GM12878 (cell line): ENCODE data around the gene TTLL7. TPM values are rescaled to one million over a fixed set of nuclear protein-coding genes. Genes with fewer than 3 reads are reported as not detected.

Experiments used
- ATAC-seq: fragments of 200-7000 bp; cut with Tn5 transposase; 3 replicates; pipeline ENCODE4 v1.9.1; 2020; ENCODE audit warnings: mild to moderate bottlenecking, moderate library complexity
- BruUV-seq: library from RNA; stranded (reverse); fragments of 400-500 nt; replicated peaks from 2 replicates; lab custom pipeline; 2021; lab: Mats Ljungman, UMichigan
- CTCF ChIA-PET: fragments of 300-600 bp; sonication (Branson Sonifier 250); formaldehyde crosslinking; extraction: SDS; loops from one replicate; lab custom pipeline; 2021; ENCODE audit warnings: inconsistent platforms; lab: Yijun Ruan, JAX
- POLR2A ChIA-PET: fragments of 350-600 bp; formaldehyde crosslinking; extraction: SDS; loops from one replicate; lab custom pipeline; 2021; ENCODE audit warnings: inconsistent platforms; lab: Charles Lee
- RAD21 ChIA-PET: fragments of 300-600 bp; sonication (Branson Sonifier 250); formaldehyde crosslinking; loops from one replicate; lab custom pipeline; 2023; ENCODE audit warnings: antibody characterized with exemption; ENCODE audit not compliant: unreplicated experiment; lab: Charles Lee
- SMC1A ChIA-PET: fragments of 300-600 bp; sonication (Branson Sonifier 250); formaldehyde crosslinking; loops from one replicate; lab custom pipeline; 2023; ENCODE audit not compliant: unreplicated experiment, uncharacterized antibody; lab: Charles Lee
- DNase-seq: peaks from one replicate; pipeline ENCODE4 v3.0.0-alpha.2; 2011; ENCODE audit warnings: low read depth, low spot score
- FAIRE-seq: peaks from 3 replicates; lab custom pipeline; 2011; peaks lifted over from hg19 to GRCh38; lab: Jason Lieb, UNC
- H2AFZ ChIP-seq: 2 replicates; pipeline ENCODE4 v1.6.0; 2011; ENCODE audit warnings: low read depth, low read length, control low read depth; ENCODE audit not compliant: control insufficient read depth
- H3K27ac ChIP-seq: 2 replicates; pipeline ENCODE4 v1.5.1; 2011; ENCODE audit warnings: control low read depth; ENCODE audit not compliant: control insufficient read depth, insufficient read depth
- H3K27me3 ChIP-seq, 2 experiments: replicated peaks in 1 of 2; 2 replicates each; pipeline versions ENCODE4 v1.6.0 to v1.6.1; 2011; ENCODE audit warnings: low read length in 1 of 2; ENCODE audit not compliant: control insufficient read depth in 2 of 2, insufficient read depth in 2 of 2
- H3K36me3 ChIP-seq, 2 experiments: 2 replicates each; pipeline ENCODE4 v1.5.1; 2011; ENCODE audit warnings: low read length in 1 of 2; ENCODE audit not compliant: control insufficient read depth in 2 of 2, insufficient read depth in 2 of 2
- H3K4me1 ChIP-seq: 2 replicates; pipeline ENCODE4 v1.6.1; 2011; ENCODE audit warnings: mild to moderate bottlenecking, low read length, moderate library complexity, mixed read lengths; ENCODE audit not compliant: control insufficient read depth, insufficient read depth
- H3K4me2 ChIP-seq: 2 replicates; pipeline ENCODE4 v1.6.0; 2011; ENCODE audit warnings: control low read depth; ENCODE audit not compliant: control insufficient read depth, insufficient read depth
- H3K4me3 ChIP-seq: fragments of 200-600 bp; sonication (generic); 2 replicates; pipeline ENCODE4 v1.5.1; 2016
- H3K79me2 ChIP-seq: 2 replicates; pipeline ENCODE4 v1.6.0; 2011; ENCODE audit warnings: low read length; ENCODE audit not compliant: control insufficient read depth, insufficient read depth
- H3K9ac ChIP-seq: 2 replicates; pipeline ENCODE4 v1.8.0; 2011; ENCODE audit warnings: low read length, control low read depth, mixed read lengths; ENCODE audit not compliant: control insufficient read depth, insufficient read depth
- H3K9me3 ChIP-seq: replicated peaks from 3 replicates; pipeline ENCODE4 v1.5.1; 2011; ENCODE audit warnings: mild to moderate bottlenecking, low read length; ENCODE audit not compliant: control insufficient read depth, insufficient read depth
- H4K20me1 ChIP-seq: 2 replicates; pipeline ENCODE4 v1.6.0; 2011; ENCODE audit not compliant: control insufficient read depth, insufficient read depth
- ATF7 ChIP-seq: fragments of 450-650 bp; IDR thresholded peaks from 2 replicates; pipeline ENCODE4 v1.6.1; 2016; ENCODE audit warnings: low read depth, mild to moderate bottlenecking
- DPF2 ChIP-seq: fragments of 450-650 bp; IDR thresholded peaks from 2 replicates; pipeline ENCODE4 v1.6.1; 2017; ENCODE audit warnings: mild to moderate bottlenecking
- FOXM1 ChIP-seq: IDR thresholded peaks from 2 replicates; pipeline ENCODE4 v1.6.1; 2012; ENCODE audit warnings: low read depth, mild to moderate bottlenecking, inconsistent platforms, low read length, moderate library complexity
- HDGF ChIP-seq: fragments of 450-650 bp; IDR thresholded peaks from 2 replicates; pipeline ENCODE4 v1.6.1; 2016; ENCODE audit warnings: antibody characterized with exemption
- IKZF1 ChIP-seq: fragments of 450-650 bp; conservative IDR thresholded peaks from 2 replicates; pipeline ENCODE4 v1.6.1; 2017; ENCODE audit warnings: antibody characterized with exemption, mild to moderate bottlenecking
- MEF2B ChIP-seq: fragments of 450-650 bp; IDR thresholded peaks from 2 replicates; pipeline ENCODE4 v1.6.1; 2018; ENCODE audit warnings: mild to moderate bottlenecking, moderate library complexity; ENCODE audit not compliant: partially characterized antibody, poor library complexity, severe bottlenecking
- MTA3 ChIP-seq: IDR thresholded peaks from 2 replicates; pipeline ENCODE4 v1.6.1; 2012; ENCODE audit warnings: low read length, inconsistent platforms, borderline replicate concordance
- MYC ChIP-seq: IDR thresholded peaks from 2 replicates; pipeline ENCODE4 v1.6.1; 2011; ENCODE audit warnings: mild to moderate bottlenecking, low read length, moderate library complexity, inconsistent platforms; ENCODE audit not compliant: insufficient read depth, insufficient replicate concordance, insufficient read length, severe bottlenecking
- NFIC ChIP-seq: IDR thresholded peaks from 2 replicates; pipeline ENCODE4 v1.6.1; 2012; ENCODE audit warnings: low read depth, mild to moderate bottlenecking, inconsistent platforms, low read length, moderate library complexity
- RUNX3 ChIP-seq: IDR thresholded peaks from 2 replicates; pipeline ENCODE4 v1.6.1; 2012; ENCODE audit warnings: low read length, inconsistent platforms
- SP1 ChIP-seq: IDR thresholded peaks from one replicate; pipeline ENCODE4 v1.6.1; 2011; ENCODE audit warnings: low read depth, low read length
- SPI1 ChIP-seq: IDR thresholded peaks from 2 replicates; pipeline ENCODE4 v1.6.1; 2011; ENCODE audit warnings: low read depth, mild to moderate bottlenecking, low read length, moderate library complexity, borderline replicate concordance; ENCODE audit not compliant: insufficient read depth
- TARDBP ChIP-seq: IDR thresholded peaks from 2 replicates; pipeline ENCODE4 v1.6.1; 2016; ENCODE audit warnings: borderline replicate concordance
- TCF3 ChIP-seq: IDR thresholded peaks from 2 replicates; pipeline ENCODE4 v1.6.1; 2012; ENCODE audit warnings: low read depth, mild to moderate bottlenecking, low read length, borderline replicate concordance; ENCODE audit not compliant: insufficient read depth
- WGBS: methylation state at CpG from one replicate; pipeline ENCODE4 v1.1.6; 2016; ENCODE audit warnings: low lambda C conversion rate; ENCODE audit not compliant: insufficient replicate concordance, insufficient coverage; ENCODE audit errors: missing lambda C conversion rate; 5-methylcytosine and 5-hydroxymethylcytosine counted together
- in situ Hi-C: fragments of 300-500 bp; cut with MboI; formaldehyde crosslinking; loops from 9 replicates; pipeline ENCODE4 v1.14.3; 2018; ENCODE audit warnings: mixed read lengths
- intact Hi-C: fragments of 100-400 bp; cut with micrococcal nuclease; formaldehyde crosslinking; loops from one replicate; pipeline ENCODE4 v1.14.2; 2022; ENCODE audit not compliant: unreplicated experiment
- polyA plus RNA-seq, 11 experiments: library from polyadenylated mRNA; depleted of rRNA in 4 of 11; unstranded in 6 of 11; stranded (reverse) in 5 of 11; fragments of >200 nt; fragmentation: Nextera tagmentation in 4 of 11; fragmentation: Illumina TruSeq in 1 of 11; extraction: Ambion mirVana in 4 of 11; extraction: Trizol in 1 of 11; gene quantifications; 1 replicate in 1 of 11; 2 replicates in 10 of 11; pipeline versions ENCODE4 v1.2.1 to v1.2.3, GENCODE V29; 2011 to 2016; ENCODE audit warnings: inconsistent platforms in 2 of 11, missing spikeins in 2 of 11, low read depth in 1 of 11
- total RNA-seq, 4 experiments: library from RNA; depleted of rRNA in 3 of 4; stranded (reverse); fragments of >200 nt in 3 of 4; fragmentation: Illumina TruSeq in 1 of 4; extraction: Trizol in 1 of 4; gene quantifications; 2 replicates each; pipeline versions ENCODE4 v1.2.1 to v1.2.3, GENCODE V29; 2013 to 2021
- TF ChIP-seq, protein P1 (sequence below): fragments of 450-650 bp; IDR thresholded peaks from 2 replicates; pipeline ENCODE4 v1.6.1; 2018; ENCODE audit warnings: borderline replicate concordance, mild to moderate bottlenecking; ENCODE audit not compliant: partially characterized antibody
- TF ChIP-seq, protein P2 (sequence below): IDR thresholded peaks from 2 replicates; pipeline ENCODE4 v1.6.1; 2011; ENCODE audit warnings: mild to moderate bottlenecking, low read depth, low read length, moderate library complexity; ENCODE audit not compliant: insufficient replicate concordance
- TF ChIP-seq, protein P3 (sequence below): fragments of 450-650 bp; IDR thresholded peaks from 2 replicates; pipeline ENCODE4 v1.6.1; 2017; ENCODE audit warnings: antibody characterized with exemption, mild to moderate bottlenecking, moderate library complexity

TTLL7 gene
- total and polyA plus RNA-seq, 10 of the 15 experiments (the other 5 are each of a cell fraction or from before 2014, with no cell fraction given), result 0.03 to 1.4 (median 0.61) TPM

DNA sequence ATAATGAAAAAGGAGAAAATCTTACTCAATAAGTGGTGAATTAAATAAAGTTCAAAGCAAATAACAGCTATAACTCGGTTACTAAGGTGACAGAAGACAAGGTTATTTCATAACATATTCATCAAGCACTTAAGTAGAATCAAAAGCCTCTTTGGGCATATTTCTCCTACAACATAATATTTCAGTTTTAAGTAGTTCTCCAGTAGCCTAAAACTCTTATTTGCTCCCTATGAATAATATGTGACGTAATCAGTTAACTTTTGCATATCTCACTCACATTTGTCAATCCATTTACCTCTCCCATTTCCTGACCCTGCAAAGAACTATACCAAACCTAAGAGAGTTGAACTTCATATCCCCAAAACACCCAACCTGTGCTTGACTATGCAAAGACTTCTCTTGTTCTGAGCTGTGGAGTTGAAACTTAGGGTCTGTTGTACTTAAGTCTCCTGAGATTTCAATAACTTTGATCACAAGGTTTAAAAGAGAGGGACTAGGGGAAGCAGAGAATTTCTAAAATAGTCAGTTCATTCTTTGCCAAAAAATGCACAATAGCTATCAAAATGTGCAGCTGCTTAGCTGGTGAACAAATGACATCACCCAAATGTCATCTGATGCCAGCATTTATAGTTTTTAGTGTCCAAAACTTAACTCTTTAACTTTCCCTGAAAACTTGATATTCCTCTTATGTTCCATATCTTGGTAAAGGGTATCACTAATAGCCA is 37.2 kb downstream of the TTLL7 start:
- Histone ChIP-seq H3K4me3 (no peak overlapping the region), H2AFZ (no peak overlapping the region), H3K27me3 (no peaks in the 10 kb centered on the region), H3K9ac (no peak overlapping the region), H3K27ac (no peak overlapping the region), H3K9me3 (no peaks in the 10 kb centered on the region), H3K4me2 (no peak overlapping the region), H3K4me1 (no peaks in the 10 kb centered on the region), H3K36me3 (no peaks in the 10 kb centered on the region), H4K20me1 (no peaks in the 10 kb centered on the region), H3K79me2 (no peaks in the 10 kb centered on the region)
- 17% methylated on average over 2 of the region's 2 CpGs for WGBS
- intact Hi-C loops, result no loop called here
- no peak for FAIRE-seq
- ATAC-seq, result no peak
- in situ Hi-C loops, result no loop called here
- TF ChIP-seq, protein P1, sequence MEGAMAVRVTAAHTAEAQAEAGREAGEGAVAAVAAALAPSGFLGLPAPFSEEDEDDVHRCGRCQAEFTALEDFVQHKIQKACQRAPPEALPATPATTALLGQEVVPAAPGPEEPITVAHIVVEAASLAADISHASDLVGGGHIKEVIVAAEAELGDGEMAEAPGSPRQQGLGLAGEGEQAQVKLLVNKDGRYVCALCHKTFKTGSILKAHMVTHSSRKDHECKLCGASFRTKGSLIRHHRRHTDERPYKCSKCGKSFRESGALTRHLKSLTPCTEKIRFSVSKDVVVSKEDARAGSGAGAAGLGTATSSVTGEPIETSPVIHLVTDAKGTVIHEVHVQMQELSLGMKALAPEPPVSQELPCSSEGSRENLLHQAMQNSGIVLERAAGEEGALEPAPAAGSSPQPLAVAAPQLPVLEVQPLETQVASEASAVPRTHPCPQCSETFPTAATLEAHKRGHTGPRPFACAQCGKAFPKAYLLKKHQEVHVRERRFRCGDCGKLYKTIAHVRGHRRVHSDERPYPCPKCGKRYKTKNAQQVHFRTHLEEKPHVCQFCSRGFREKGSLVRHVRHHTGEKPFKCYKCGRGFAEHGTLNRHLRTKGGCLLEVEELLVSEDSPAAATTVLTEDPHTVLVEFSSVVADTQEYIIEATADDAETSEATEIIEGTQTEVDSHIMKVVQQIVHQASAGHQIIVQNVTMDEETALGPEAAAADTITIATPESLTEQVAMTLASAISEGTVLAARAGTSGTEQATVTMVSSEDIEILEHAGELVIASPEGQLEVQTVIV, result no peak
- no peak for TF ChIP-seq RUNX3
- TF ChIP-seq IKZF1, result no peak
- TF ChIP-seq DPF2, result no peak
- no peak for TF ChIP-seq FOXM1
- TF ChIP-seq TCF3, result no peak
- no peak for TF ChIP-seq SPI1
- no peak for TF ChIP-seq MYC
- no peak for TF ChIP-seq ATF7
- no peak for TF ChIP-seq TARDBP
- TF ChIP-seq HDGF, result no peak
- no peak for TF ChIP-seq SP1
- no peak for TF ChIP-seq MTA3
- no peak for TF ChIP-seq NFIC
- TF ChIP-seq, protein P2, sequence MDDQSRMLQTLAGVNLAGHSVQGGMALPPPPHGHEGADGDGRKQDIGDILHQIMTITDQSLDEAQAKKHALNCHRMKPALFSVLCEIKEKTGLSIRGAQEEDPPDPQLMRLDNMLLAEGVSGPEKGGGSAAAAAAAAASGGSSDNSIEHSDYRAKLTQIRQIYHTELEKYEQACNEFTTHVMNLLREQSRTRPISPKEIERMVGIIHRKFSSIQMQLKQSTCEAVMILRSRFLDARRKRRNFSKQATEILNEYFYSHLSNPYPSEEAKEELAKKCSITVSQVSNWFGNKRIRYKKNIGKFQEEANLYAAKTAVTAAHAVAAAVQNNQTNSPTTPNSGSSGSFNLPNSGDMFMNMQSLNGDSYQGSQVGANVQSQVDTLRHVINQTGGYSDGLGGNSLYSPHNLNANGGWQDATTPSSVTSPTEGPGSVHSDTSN, result no peak
- TF ChIP-seq, protein P3, sequence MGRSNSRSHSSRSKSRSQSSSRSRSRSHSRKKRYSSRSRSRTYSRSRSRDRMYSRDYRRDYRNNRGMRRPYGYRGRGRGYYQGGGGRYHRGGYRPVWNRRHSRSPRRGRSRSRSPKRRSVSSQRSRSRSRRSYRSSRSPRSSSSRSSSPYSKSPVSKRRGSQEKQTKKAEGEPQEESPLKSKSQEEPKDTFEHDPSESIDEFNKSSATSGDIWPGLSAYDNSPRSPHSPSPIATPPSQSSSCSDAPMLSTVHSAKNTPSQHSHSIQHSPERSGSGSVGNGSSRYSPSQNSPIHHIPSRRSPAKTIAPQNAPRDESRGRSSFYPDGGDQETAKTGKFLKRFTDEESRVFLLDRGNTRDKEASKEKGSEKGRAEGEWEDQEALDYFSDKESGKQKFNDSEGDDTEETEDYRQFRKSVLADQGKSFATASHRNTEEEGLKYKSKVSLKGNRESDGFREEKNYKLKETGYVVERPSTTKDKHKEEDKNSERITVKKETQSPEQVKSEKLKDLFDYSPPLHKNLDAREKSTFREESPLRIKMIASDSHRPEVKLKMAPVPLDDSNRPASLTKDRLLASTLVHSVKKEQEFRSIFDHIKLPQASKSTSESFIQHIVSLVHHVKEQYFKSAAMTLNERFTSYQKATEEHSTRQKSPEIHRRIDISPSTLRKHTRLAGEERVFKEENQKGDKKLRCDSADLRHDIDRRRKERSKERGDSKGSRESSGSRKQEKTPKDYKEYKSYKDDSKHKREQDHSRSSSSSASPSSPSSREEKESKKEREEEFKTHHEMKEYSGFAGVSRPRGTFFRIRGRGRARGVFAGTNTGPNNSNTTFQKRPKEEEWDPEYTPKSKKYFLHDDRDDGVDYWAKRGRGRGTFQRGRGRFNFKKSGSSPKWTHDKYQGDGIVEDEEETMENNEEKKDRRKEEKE, result no peak
- TF ChIP-seq MEF2B, result no peak
- no peak for DNase-seq
- BruUV-seq, result no TSS peak
- ChIA-PET POLR2A (no interaction called here), RAD21 (no interaction called here), CTCF (no interaction called here), SMC1A (interaction anchor here (0.6 to 1.3 kb wide), 2 partner anchors 18 to 1167 kb away, joined by 3 to 5 read pairs; no protein-coding TSS in a partner anchor)
